Uterus (tissue), 2 donors: Measurements from ENCODE around the gene ACADL.

Experiments used
- CTCF ChIP-seq, 4 experiments: fragments of 200-600 bp in 2 of 4; fragments of 450-650 bp in 2 of 4; sonication (generic) in 2 of 4; IDR thresholded peaks; one replicate each; pipeline ENCODE4 v1.5.1; 2016 to 2019; ENCODE audit warnings: antibody characterized with exemption in 4 of 4, mild to moderate bottlenecking in 2 of 4, moderate library complexity in 1 of 4
- POLR2A ChIP-seq, 2 donors: fragments of 450-650 bp; IDR thresholded peaks; one replicate each; pipeline ENCODE4 v1.6.1; 2016; ENCODE audit warnings: antibody characterized with exemption in 2 of 2, mild to moderate bottlenecking in 1 of 2, moderate library complexity in 1 of 2

DNA sequence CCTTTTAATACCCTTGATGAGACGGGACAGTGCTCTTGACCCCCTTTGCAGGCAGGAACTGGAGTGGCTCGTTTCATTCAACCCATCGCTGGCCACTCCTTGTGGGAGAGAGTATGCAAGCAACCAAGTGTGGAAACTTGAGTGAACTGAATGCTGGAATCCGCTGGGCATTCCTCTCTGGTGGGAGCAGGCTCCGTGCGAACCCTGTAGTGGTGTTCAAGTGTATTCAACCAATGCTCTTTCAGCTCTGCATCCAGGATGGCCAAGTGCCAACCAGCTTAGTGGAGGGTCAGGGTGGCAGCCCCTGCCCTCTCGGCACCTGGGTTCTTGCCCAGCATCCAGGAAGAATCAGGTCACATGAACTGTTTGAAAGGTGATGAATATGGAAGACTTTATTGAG is 3.3 kb upstream of the ACADL start:
- no peak for TF ChIP-seq CTCF (IDR thresholded peaks at IDR 0.05)
- TF ChIP-seq POLR2A (IDR thresholded peaks at IDR 0.05): no peak
